AG04450 (cell line): ENCODE results near the gene SERINC2. TPM values are rescaled to one million over a fixed set of nuclear protein-coding genes. Genes with fewer than 3 reads are reported as not detected.
"Not testable (repeated sequence)": the region's sequence is repeated elsewhere in the genome, so short reads cannot be mapped to it uniquely, and the experiment has no call there.

Source experiments
- CTCF ChIA-PET: fragments of 300-600, 350-600 bp; formaldehyde crosslinking; extraction: SDS; loops from one replicate; lab custom pipeline; 2022; ENCODE audit warnings: antibody characterized with exemption, inconsistent platforms; lab: Charles Lee
- POLR2A ChIA-PET: fragments of 350-600 bp; formaldehyde crosslinking; extraction: SDS; loops from one replicate; lab custom pipeline; 2021; ENCODE audit warnings: antibody characterized with exemption, inconsistent platforms; lab: Yijun Ruan, JAX
- DNase-seq: peaks from one replicate; pipeline ENCODE4 v3.0.0-alpha.2; 2011; ENCODE audit warnings: low read depth, low spot score
- H3K27ac ChIP-seq: one replicate; pipeline ENCODE4 v1.5.1; 2012; ENCODE audit warnings: low read depth, low read length, control low read depth
- H3K27me3 ChIP-seq: one replicate; pipeline ENCODE4 v1.6.0; 2012; ENCODE audit warnings: low read length; ENCODE audit not compliant: control insufficient read depth, insufficient read depth
- H3K4me3 ChIP-seq: 2 replicates; pipeline ENCODE4 v1.5.1; 2011; ENCODE audit warnings: mild to moderate bottlenecking, low read depth, low read length, control low read depth
- H3K9me3 ChIP-seq: 2 replicates; pipeline ENCODE4 v1.5.1; 2012; ENCODE audit warnings: low read length; ENCODE audit not compliant: control insufficient read depth, insufficient read depth
- polyA plus RNA-seq: library from polyadenylated mRNA; depleted of rRNA; stranded (reverse); fragments of >200 nt; gene quantifications from 2 replicates; pipeline ENCODE4 v1.2.3, GENCODE V29; 2011
- TF ChIP-seq, protein P1 (sequence below): IDR thresholded peaks from 2 replicates; pipeline ENCODE4 v1.5.1; 2011; ENCODE audit warnings: low read depth, low read length, control low read depth, inconsistent platforms

SERINC2 gene
- polyA plus RNA-seq, 1 experiment, result 46.0 TPM

- ChIA-PET CTCF (no interaction called here), POLR2A (no interaction called here)
- Histone ChIP-seq H3K27ac (no peak overlapping the region), H3K4me3 (no peak overlapping the region), H3K27me3 (no peaks in the 10 kb centered on the region), H3K9me3 (no peaks in the 10 kb centered on the region)
- TF ChIP-seq, protein P1, sequence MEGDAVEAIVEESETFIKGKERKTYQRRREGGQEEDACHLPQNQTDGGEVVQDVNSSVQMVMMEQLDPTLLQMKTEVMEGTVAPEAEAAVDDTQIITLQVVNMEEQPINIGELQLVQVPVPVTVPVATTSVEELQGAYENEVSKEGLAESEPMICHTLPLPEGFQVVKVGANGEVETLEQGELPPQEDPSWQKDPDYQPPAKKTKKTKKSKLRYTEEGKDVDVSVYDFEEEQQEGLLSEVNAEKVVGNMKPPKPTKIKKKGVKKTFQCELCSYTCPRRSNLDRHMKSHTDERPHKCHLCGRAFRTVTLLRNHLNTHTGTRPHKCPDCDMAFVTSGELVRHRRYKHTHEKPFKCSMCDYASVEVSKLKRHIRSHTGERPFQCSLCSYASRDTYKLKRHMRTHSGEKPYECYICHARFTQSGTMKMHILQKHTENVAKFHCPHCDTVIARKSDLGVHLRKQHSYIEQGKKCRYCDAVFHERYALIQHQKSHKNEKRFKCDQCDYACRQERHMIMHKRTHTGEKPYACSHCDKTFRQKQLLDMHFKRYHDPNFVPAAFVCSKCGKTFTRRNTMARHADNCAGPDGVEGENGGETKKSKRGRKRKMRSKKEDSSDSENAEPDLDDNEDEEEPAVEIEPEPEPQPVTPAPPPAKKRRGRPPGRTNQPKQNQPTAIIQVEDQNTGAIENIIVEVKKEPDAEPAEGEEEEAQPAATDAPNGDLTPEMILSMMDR, result no peak
- no peak for DNase-seq
Measured at GRCh38 chr1:31382379-31382989, 30.5 kb upstream of the SERINC2 start.

DNA sequence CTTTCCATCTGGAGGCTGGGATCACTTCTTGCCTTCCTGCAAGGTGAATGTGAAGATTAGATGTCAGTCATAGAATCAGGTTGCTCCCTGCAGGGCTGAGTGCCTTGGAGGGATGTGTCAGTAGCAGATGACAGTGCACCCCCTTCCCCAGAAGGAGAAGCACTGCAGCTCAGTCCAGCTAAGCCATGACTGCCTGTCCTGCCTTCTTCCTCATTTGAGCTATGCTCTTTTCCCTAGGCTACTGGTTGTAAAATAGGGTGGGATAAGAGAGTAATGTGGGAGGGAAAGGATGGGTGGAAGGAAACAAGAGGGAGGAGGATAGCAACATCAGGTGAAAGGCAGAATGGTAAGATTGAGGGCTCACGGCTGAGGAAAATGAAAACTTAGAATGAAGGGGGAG, 29.0 kb upstream of the SERINC2 start:
- TF ChIP-seq, protein P1, result no peak
- Histone ChIP-seq H3K4me3 (no peak overlapping the region), H3K27me3 (no peaks in the 10 kb centered on the region), H3K27ac (no peak overlapping the region), H3K9me3 (no peaks in the 10 kb centered on the region)
- ChIA-PET POLR2A (no interaction called here), CTCF (interaction anchor here (0.8 to 1.5 kb wide), 4 partner anchors 10 to 165 kb away, joined by 3 to 6 read pairs (median 3); no protein-coding TSS in a partner anchor)
- DNase-seq, result no peak

- H3K4me3 ChIP-seq, POLR2A ChIA-PET, H3K27me3 ChIP-seq, H3K27ac ChIP-seq, DNase-seq, H3K9me3 ChIP-seq: not testable (repeated sequence)
- CTCF ChIA-PET, result interaction anchor here (2.1 kb wide), 1 partner anchor 8 kb away, joined by 4 read pairs; no protein-coding TSS in a partner anchor
Measured at GRCh38 chr1:31386576-31387243, 26.3 kb upstream of the SERINC2 start.

- POLR2A ChIA-PET, result no interaction called here
- H3K4me3 ChIP-seq, result no peak overlapping the region
- TF ChIP-seq, protein P1, result no peak
Measured at GRCh38 chr1:31387612-31388011, 25.4 kb upstream of the SERINC2 start.

DNA sequence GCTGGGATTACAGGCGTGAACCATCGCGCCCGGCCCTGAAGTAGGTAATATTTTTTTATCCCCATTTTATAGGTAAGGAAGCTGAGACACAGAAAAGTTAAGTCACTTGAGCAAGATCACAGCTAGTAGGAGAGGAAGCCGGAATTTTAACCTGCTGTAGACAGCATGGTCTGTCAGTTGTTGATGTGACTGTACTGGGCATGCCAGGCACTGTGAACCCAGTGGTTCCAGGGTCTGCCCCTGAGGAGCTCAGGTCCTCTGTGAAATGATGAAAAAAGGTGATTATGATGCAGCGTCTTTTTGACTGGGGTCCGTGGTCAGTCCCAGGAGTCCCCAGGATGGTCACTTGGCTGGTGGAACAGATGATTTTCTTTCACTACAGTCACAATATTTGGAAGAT, 23.4 kb upstream of the SERINC2 start:
- H3K27me3 ChIP-seq, result no peaks in the 10 kb centered on the region
- DNase-seq, result no peak
- TF ChIP-seq, protein P1, result no peak
- H3K9me3 ChIP-seq, result no peaks in the 10 kb centered on the region
- no peak overlapping the region for H3K27ac ChIP-seq
- ChIA-PET CTCF (interaction anchor here (0.9 to 2.6 kb wide), 3 partner anchors 33 to 160 kb away, joined by 3 to 7 read pairs (median 7); no protein-coding TSS in a partner anchor), POLR2A (no interaction called here)
- H3K4me3 ChIP-seq, result no peak overlapping the region

More at GRCh38 chr1:31387612-31388011, 25.4 kb upstream of the SERINC2 start:
- CTCF ChIA-PET, result interaction anchor here (2.6 kb wide), 1 partner anchor 35 kb away, joined by 7 read pairs; no protein-coding TSS in a partner anchor
- H3K27ac ChIP-seq, result no peak overlapping the region
- DNase-seq, result no peak
- H3K27me3 ChIP-seq, result no peaks in the 10 kb centered on the region
- H3K9me3 ChIP-seq, result no peaks in the 10 kb centered on the region
